T-helper 17 cell (primary cell): ENCODE results near the gene LILRA1. TPM values are rescaled to one million over a fixed set of nuclear protein-coding genes. Genes with fewer than 3 reads are reported as not detected.
A peak's percentile ranks its signal among the peaks of the same experiment; 100 is the strongest.
"Not testable (repeated sequence)": the region's sequence is repeated elsewhere in the genome, so short reads cannot be mapped to it uniquely, and the experiment has no call there.

ENCODE experiments used
- ATAC-seq: fragments of 150-1000 bp; cut with Tn5 transposase; 2 replicates; pipeline ENCODE4 v1.10.0; 2021; ENCODE audit warnings: mild to moderate bottlenecking, moderate library complexity
- DNase-seq, 3 donors: peaks; one replicate each; pipeline versions ENCODE4 v3.0.0 to v3.0.0-alpha.2; 2020 to 2021
- H3K9me3 ChIP-seq: one replicate; pipeline ENCODE4 v1.7.0; 2013; ENCODE audit warnings: low read length, mild to moderate bottlenecking; ENCODE audit not compliant: control insufficient read depth, poor library complexity, severe bottlenecking
- H3K27ac Mint-ChIP-seq: one replicate; pipeline ENCODE4 v1.8.0; 2022; ENCODE audit warnings: mild to moderate bottlenecking, moderate library complexity, mixed read lengths
- H3K27me3 Mint-ChIP-seq: one replicate; pipeline ENCODE4 v1.8.0; 2022; ENCODE audit warnings: mixed read lengths
- H3K36me3 Mint-ChIP-seq: one replicate; pipeline ENCODE4 v1.8.0; 2022; ENCODE audit warnings: low read depth, mixed read lengths
- H3K4me1 Mint-ChIP-seq: one replicate; pipeline ENCODE4 v1.8.0; 2022; ENCODE audit warnings: mild to moderate bottlenecking, mixed read lengths
- H3K4me3 Mint-ChIP-seq: one replicate; pipeline ENCODE4 v1.8.0; 2022; ENCODE audit warnings: mild to moderate bottlenecking, moderate library complexity, mixed read lengths
- total RNA-seq, 4 donors: library from RNA in 2 of 4; stranded (reverse) in 2 of 4; gene quantifications; one replicate each; pipeline ENCODE4 v1.2.3 and lab custom pipeline; 2022 to 2026

LILRA1 gene
- total RNA-seq, 2 donors from 2014 or later = 0.65 to 2.1 TPM

GRCh38 chr19:54594737-54595136 lies 1.3 kb downstream of the LILRA1 start:
- no peaks in the 10 kb centered on the region for H3K9me3 ChIP-seq
- Mint-ChIP-seq H3K4me1 (no peaks in the 10 kb centered on the region), H3K36me3 (peaks cover 5% of the 10 kb centered on the region), H3K27ac (no peak overlapping the region), H3K4me3 (no peak overlapping the region), H3K27me3 (peaks cover 39% of the 10 kb centered on the region)
- ATAC-seq = no peak
- no peak for DNase-seq

GRCh38 chr19:54595680-54596436 lies 2.4 kb downstream of the LILRA1 start:
- not testable (repeated sequence) for H3K4me3 Mint-ChIP-seq, H3K9me3 ChIP-seq, DNase-seq, ATAC-seq, H3K4me1 Mint-ChIP-seq, H3K36me3 Mint-ChIP-seq, H3K27ac Mint-ChIP-seq
- H3K27me3 Mint-ChIP-seq = peaks cover 48% of the 10 kb centered on the region

- no peaks in the 10 kb centered on the region for H3K4me1 Mint-ChIP-seq
- peaks cover 2% of the 10 kb centered on the region for H3K36me3 Mint-ChIP-seq
- no peak for ATAC-seq
- H3K4me3 Mint-ChIP-seq = no peak overlapping the region
- DNase-seq = no peak
- no peak overlapping the region for H3K27ac Mint-ChIP-seq
- peaks cover 23% of the 10 kb centered on the region for H3K27me3 Mint-ChIP-seq
- no peaks in the 10 kb centered on the region for H3K9me3 ChIP-seq
Measured at GRCh38 chr19:54600212-54600611, 6.8 kb downstream of the LILRA1 start.

- peaks cover 15% of the 10 kb centered on the region for H3K27me3 Mint-ChIP-seq
- ATAC-seq = no peak
- H3K9me3 ChIP-seq = no peaks in the 10 kb centered on the region
Measured at GRCh38 chr19:54606230-54606629, 12.8 kb downstream of the LILRA1 start.

GRCh38 chr19:54606891-54607784 lies 13.7 kb downstream of the LILRA1 start:
- ATAC-seq (no peak), DNase-seq (no peak)
- Mint-ChIP-seq H3K4me1 (no peaks in the 10 kb centered on the region), H3K4me3 (no peak overlapping the region), H3K27ac (no peak overlapping the region), H3K27me3 (peaks cover 15% of the 10 kb centered on the region), H3K36me3 (peaks cover 4% of the 10 kb centered on the region)
- no peaks in the 10 kb centered on the region for H3K9me3 ChIP-seq

More at GRCh38 chr19:54606230-54606629, 12.8 kb downstream of the LILRA1 start:
- H3K4me1 Mint-ChIP-seq = no peaks in the 10 kb centered on the region
- peaks cover 4% of the 10 kb centered on the region for H3K36me3 Mint-ChIP-seq
- no peak overlapping the region for H3K27ac Mint-ChIP-seq
- no peak overlapping the region for H3K4me3 Mint-ChIP-seq
- DNase-seq = no peak

GRCh38 chr19:54607785-54608150 lies 14.3 kb downstream of the LILRA1 start:
- H3K4me3 Mint-ChIP-seq = no peak overlapping the region
- no peak for DNase-seq
- no peaks in the 10 kb centered on the region for H3K4me1 Mint-ChIP-seq
- H3K27me3 Mint-ChIP-seq = peaks cover 15% of the 10 kb centered on the region
- H3K27ac Mint-ChIP-seq = no peak overlapping the region
- H3K9me3 ChIP-seq = no peaks in the 10 kb centered on the region
- no peak for ATAC-seq
- H3K36me3 Mint-ChIP-seq = peaks cover 4% of the 10 kb centered on the region

- DNase-seq (no peak), ATAC-seq (no peak)
- Mint-ChIP-seq H3K27me3 (peaks cover 15% of the 10 kb centered on the region), H3K27ac (no peak overlapping the region), H3K36me3 (peaks cover 4% of the 10 kb centered on the region), H3K4me3 (no peak overlapping the region), H3K4me1 (no peaks in the 10 kb centered on the region)
- H3K9me3 ChIP-seq = no peaks in the 10 kb centered on the region
Measured at GRCh38 chr19:54608205-54608604, 14.8 kb downstream of the LILRA1 start.

GRCh38 chr19:54608792-54609191 lies 15.4 kb downstream of the LILRA1 start:
- H3K36me3 Mint-ChIP-seq = peaks cover 4% of the 10 kb centered on the region
- ATAC-seq (no peak), DNase-seq (no peak)
- peaks cover 15% of the 10 kb centered on the region for H3K27me3 Mint-ChIP-seq
- no peak overlapping the region for H3K27ac Mint-ChIP-seq
- no peaks in the 10 kb centered on the region for H3K4me1 Mint-ChIP-seq
- H3K4me3 Mint-ChIP-seq = no peak overlapping the region
- H3K9me3 ChIP-seq = no peaks in the 10 kb centered on the region

GRCh38 chr19:54609356-54609791 lies 15.9 kb downstream of the LILRA1 start:
- H3K27ac Mint-ChIP-seq = no peak overlapping the region
- H3K4me1 Mint-ChIP-seq = no peaks in the 10 kb centered on the region
- H3K27me3 Mint-ChIP-seq = peaks cover 15% of the 10 kb centered on the region
- H3K4me3 Mint-ChIP-seq = no peak overlapping the region
- peaks cover 4% of the 10 kb centered on the region for H3K36me3 Mint-ChIP-seq
- no peaks in the 10 kb centered on the region for H3K9me3 ChIP-seq
- ATAC-seq (no peak), DNase-seq (no peak)

- no peak overlapping the region for H3K4me3 Mint-ChIP-seq
- peaks cover 19% of the 10 kb centered on the region for H3K27me3 Mint-ChIP-seq
- no peaks in the 10 kb centered on the region for H3K4me1 Mint-ChIP-seq
- H3K27ac Mint-ChIP-seq = no peak overlapping the region
- H3K36me3 Mint-ChIP-seq = peaks cover 4% of the 10 kb centered on the region
- ATAC-seq = no peak
- DNase-seq = no peak
- H3K9me3 ChIP-seq = no peaks in the 10 kb centered on the region
Measured at GRCh38 chr19:54612428-54612827, 19.0 kb downstream of the LILRA1 start.

GRCh38 chr19:54614726-54615125 lies 21.3 kb downstream of the LILRA1 start:
- Mint-ChIP-seq H3K27ac (no peak overlapping the region), H3K4me1 (no peaks in the 10 kb centered on the region), H3K4me3 (no peak overlapping the region), H3K36me3 (peaks cover 3% of the 10 kb centered on the region), H3K27me3 (peaks cover 12% of the 10 kb centered on the region)
- no peak for ATAC-seq
- no peaks in the 10 kb centered on the region for H3K9me3 ChIP-seq
- DNase-seq = no peak

GRCh38 chr19:54616057-54616456 lies 22.6 kb downstream of the LILRA1 start:
- H3K4me1 Mint-ChIP-seq = no peaks in the 10 kb centered on the region

GRCh38 chr19:54616821-54617560 lies 23.6 kb downstream of the LILRA1 start:
- Mint-ChIP-seq H3K36me3 (no peaks in the 10 kb centered on the region), H3K4me3 (peak overlapping the region; percentile 28), H3K27ac (no peak overlapping the region), H3K27me3 (peaks cover 19% of the 10 kb centered on the region), H3K4me1 (no peaks in the 10 kb centered on the region)
- ATAC-seq = no peak
- H3K9me3 ChIP-seq = no peaks in the 10 kb centered on the region
- DNase-seq = no peak

More at GRCh38 chr19:54616057-54616456, 22.6 kb downstream of the LILRA1 start:
- Mint-ChIP-seq H3K27ac (no peak overlapping the region), H3K4me3 (no peak overlapping the region), H3K36me3 (no peaks in the 10 kb centered on the region), H3K27me3 (peaks cover 10% of the 10 kb centered on the region)
- H3K9me3 ChIP-seq = no peaks in the 10 kb centered on the region
- DNase-seq (no peak), ATAC-seq (no peak)
